ENCODE data around the gene TRRAP.

The TRRAP gene

GRCh38 chr7:98956469-98956868 is 78.1 kb downstream of the TRRAP start:
- DNase-seq: peak; percentile 13

- peak; percentile 27 for DNase-seq
These were observed 78.6 kb downstream of the TRRAP start for GRCh38 chr7:98956937-98957336.

DNA sequence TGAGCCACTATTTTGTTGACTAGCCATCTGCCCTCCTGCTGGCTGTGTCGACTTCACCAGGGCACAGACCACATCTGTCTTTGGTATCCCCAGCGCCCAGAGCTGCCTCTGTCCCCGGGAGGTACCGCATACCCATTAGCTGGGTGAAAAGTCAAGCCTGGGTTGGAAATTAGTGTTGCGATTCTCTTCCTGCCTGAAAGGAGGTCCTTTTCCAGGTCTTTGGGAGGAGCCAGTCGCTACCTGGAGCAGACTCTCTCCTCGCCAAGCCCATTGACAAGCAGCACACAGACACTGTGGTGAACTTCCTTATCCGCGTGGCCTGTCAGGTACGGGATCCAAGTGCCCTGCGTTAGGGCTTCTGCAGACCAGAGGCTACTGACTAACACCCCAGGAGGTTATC is 79.4 kb downstream of the TRRAP start:
- DNase-seq: no peak

DNA sequence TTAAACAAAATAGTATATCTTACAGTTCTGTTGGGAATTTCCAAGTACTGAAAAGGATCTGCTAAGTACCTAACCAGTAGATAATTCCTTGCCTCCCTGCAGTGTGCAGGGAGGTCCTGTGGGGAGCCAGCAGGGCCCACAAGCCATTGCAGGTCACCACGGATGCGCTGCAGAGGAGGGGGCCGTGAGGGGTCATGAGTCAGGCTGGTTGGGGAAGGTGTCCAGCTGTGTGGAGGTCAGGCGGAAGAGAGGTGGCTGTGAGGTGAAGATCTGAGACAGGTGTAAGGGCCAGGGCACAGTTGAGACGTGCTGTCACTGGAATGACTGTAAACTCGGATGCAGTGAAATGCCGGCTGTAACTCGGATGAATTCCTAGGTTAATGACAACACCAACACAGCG is 80.6 kb downstream of the TRRAP start:
- DNase-seq: no peak

- DNase-seq: no peak
These were observed 85.0 kb downstream of the TRRAP start for GRCh38 chr7:98963305-98963704.

DNA sequence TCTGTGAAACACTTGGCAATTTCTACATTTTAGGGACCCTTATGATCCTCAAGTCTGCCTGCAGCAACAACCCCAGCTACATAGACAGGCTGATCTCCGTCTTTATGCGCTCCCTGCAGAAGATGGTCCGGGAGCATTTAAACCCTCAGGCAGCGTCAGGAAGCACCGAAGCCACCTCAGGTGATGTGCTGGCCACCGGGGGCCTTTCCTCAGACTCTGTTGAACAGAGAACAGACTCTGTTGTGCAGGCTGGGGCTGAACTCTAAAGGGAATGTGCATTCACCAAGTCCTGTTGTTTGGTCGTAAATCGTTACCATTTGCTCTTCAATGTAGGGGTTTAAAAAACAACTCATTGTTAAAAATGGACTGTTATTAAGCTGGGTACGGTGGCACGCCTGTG is 86.3 kb downstream of the TRRAP start:
- DNase-seq: no peak

GRCh38 chr7:98968621-98969020 is 90.3 kb downstream of the TRRAP start:
- no peak for DNase-seq

GRCh38 chr7:98969386-98969785 is 91.1 kb downstream of the TRRAP start:
- DNase-seq: no peak

GRCh38 chr7:98970016-98970615 is 91.8 kb downstream of the TRRAP start:
- no peak for DNase-seq

DNA sequence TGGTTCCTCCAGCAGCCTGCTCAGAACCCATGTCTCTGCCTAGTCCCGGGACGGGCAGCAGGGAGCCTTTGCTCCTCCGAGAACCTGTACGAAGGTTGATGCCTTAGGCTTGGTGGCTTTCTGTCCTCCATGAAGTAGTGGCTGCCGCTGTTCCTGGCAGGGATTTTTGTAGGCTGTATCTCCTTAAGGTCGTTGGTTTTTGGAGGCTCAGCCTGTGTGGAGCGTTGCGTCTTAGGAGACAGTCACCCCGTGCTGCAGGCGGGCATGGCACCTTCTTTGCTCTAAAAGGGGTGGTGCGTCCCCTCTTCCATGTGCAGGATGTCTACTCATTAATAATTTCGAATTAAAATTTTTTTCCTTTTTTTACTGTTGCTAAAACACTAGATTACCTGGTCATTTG is 92.5 kb downstream of the TRRAP start:
- no peak for DNase-seq

GRCh38 chr7:98974205-98974604 is 95.9 kb downstream of the TRRAP start:
- DNase-seq: no peak

DNA sequence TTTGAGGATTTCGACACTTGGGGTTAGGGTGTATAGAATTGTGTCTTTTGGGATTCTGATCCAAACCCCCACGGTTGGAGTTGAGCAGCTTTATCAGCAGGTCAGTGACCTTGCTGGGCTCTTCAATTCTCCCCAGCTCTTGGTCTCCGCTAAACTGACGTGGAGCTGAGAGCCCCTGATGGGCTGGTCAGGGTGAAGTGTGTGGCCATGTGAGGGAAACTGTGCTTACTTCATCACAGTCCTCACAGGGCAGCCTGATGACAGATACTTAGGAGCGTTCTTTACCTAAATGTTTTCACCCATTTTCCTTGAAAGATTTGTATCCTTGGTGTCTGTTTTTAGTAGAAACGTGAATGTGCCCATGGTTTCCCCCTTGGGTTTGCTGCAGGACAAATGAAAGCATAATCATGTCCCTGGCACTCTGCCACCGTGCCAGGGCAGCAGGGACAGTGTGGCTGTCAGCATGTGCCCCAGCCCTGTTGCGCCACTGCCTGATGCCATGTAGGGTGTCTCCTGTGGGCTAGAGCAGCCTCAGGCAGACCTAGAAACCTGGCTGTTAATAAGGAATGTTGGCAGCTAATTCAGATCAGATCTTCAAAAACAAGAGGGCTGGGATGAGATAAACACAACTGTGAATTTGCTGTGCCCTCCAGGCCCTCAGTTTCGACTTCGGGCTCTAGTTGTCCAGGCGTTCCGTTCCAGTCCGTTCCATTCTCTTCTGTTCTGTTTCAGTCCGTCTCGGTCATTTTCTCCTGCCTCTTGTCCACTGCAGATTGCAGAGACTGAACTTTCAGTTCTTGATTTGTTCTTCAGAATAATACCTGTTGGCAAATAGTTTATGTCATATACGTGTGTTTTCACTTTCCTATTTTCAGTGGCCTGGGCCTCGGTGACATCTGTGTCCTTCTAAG is 96.8 kb downstream of the TRRAP start:
- DNase-seq: no peak

- DNase-seq: no peak
These were observed 98.3 kb downstream of the TRRAP start for GRCh38 chr7:98976396-98977185.

- DNase-seq: no peak
These were observed 100.3 kb downstream of the TRRAP start for GRCh38 chr7:98978672-98979071.

DNA sequence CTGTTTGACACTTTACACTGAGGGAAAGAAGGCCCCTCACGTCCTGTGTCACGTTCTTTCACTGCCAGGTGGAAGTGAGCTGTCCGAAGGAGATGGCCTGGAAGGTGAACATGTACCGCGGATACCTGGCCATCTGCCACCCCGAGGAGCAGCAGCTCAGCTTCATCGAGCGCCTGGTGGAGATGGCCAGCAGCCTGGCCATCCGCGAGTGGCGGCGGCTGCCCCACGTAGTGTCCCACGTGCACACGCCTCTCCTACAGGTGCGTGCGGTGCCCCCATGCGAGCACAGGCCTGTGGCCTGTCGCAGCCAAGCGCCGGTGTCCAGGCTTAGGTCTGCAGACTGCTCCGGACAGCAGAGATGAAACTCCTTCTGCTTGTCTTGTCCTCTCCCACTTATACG is 103.4 kb downstream of the TRRAP start:
- DNase-seq: no peak

DNA sequence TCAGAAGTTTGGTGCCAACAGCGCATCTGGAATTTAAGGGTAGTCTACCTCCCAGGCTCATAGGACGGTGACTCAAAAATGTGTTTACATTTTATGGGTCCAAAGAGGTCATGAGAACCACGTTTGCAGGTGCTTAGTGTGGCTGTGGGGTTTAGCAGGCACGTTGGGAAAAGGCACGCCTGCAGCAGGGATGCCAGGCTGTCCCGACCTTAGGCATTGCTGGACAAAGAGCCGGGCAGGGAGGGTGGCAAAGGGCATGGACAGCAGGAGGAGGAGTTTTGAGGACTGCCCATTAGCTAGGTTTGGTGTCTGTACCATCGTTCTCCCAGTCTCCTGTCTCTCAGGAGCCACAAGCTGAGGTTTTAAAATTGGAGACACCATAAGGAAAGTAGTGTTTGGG is 104.4 kb downstream of the TRRAP start:
- DNase-seq: no peak

DNA sequence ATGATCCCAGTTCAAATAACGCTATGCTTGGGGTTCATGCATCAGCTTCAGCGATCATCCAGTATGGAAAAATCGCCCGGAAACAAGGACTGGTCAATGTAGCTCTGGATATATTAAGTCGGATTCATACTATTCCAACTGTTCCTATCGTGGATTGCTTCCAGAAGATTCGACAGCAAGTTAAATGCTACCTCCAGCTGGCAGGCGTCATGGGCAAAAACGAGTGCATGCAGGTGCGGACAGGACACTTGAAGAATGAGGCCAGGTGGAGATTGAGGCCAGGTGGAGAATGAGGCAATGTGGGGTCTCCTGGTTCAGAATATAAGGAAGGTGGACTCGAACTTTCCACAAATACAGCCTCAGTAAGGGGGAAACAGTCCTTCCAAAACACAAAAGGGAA is 105.8 kb downstream of the TRRAP start:
- no peak for DNase-seq

GRCh38 chr7:98985406-98985805 is 107.1 kb downstream of the TRRAP start:
- no peak for DNase-seq

DNA sequence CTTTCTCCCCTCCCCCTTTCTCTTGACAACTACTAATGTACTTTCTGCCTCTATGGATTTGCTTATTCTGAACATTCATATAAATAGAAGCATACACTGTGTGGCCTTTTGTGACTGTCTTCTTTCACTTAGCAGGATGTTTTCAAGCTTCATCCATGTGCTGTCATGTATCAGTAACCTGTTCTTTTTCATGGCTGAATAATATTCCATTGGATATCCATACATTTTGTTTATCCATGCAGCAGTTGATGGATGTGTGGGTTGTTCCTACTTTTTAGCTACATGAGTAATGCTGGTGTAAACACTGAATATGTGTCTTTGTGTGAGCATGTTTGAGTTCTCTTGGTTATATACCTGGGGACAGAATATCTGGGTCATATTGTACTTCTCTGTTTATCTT is 107.6 kb downstream of the TRRAP start:
- DNase-seq: no peak

DNA sequence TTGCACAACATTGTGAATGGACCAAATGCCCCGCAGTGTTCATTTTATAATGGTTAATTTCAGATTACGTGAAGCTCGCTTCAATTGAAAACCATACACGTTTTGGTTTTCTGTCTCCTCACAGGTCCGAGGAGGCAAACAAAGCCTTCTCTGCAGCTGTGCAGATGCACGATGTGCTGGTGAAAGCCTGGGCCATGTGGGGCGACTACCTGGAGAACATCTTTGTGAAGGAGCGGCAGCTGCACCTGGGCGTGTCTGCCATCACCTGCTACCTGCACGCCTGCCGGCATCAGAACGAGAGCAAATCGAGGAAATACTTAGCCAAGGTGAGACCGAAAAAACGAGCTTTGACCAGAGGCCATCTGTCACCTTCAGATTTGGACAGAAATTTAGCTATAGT is 110.3 kb downstream of the TRRAP start:
- no peak for DNase-seq

- DNase-seq: no peak
These were observed 112.0 kb downstream of the TRRAP start for GRCh38 chr7:98990356-98990755.

GRCh38 chr7:98991141-98991540 is 112.8 kb downstream of the TRRAP start:
- no peak for DNase-seq

- DNase-seq: no peak
These were observed 113.7 kb downstream of the TRRAP start for GRCh38 chr7:98992076-98992475.
